GM21515 (cell line): ENCODE measurements around the gene TIMM13.
"Not testable (repeated sequence)": the region's sequence is repeated elsewhere in the genome, so short reads cannot be mapped to it uniquely, and the experiment has no call there.

Experiments used
- ATAC-seq: cut with Tn5 transposase; IDR thresholded peaks from one replicate; pipeline ENCODE4 v1.9.1; 2021; ENCODE audit not compliant: unreplicated experiment

TIMM13 gene

DNA sequence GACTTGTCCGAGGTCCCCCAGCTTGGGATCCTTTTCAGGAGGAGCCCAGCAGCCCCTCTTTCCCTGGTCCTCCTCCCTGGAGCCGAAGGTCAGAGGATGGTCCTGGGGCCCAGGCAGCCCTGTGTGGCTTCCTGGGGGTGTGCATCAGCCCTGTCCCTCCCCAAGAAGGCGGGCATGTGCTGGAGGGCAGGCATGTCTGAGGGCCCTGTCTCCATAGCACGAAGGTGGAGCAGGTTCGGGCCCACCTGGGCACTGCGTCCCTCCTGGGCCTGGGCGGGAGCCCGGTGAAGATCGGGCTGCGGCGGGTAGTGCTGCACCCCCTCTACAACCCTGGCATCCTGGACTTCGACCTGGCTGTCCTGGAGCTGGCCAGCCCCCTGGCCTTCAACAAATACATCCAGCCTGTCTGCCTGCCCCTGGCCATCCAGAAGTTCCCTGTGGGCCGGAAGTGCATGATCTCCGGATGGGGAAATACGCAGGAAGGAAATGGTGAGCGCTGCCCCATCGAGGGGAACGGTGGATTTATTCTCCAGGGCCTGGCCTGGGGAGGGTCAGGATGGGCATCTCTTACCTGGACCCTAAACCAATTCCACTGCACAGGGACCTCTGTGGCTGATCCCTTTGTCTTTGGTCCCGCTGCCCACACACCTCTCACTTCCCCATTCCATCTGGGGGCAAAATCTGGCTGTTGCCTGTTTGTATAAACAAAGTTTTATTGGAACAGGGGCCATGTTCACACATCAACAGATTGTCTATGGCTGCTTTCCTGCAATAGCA lies 10.9 kb downstream of the TIMM13 start:
- no peak for ATAC-seq

DNA sequence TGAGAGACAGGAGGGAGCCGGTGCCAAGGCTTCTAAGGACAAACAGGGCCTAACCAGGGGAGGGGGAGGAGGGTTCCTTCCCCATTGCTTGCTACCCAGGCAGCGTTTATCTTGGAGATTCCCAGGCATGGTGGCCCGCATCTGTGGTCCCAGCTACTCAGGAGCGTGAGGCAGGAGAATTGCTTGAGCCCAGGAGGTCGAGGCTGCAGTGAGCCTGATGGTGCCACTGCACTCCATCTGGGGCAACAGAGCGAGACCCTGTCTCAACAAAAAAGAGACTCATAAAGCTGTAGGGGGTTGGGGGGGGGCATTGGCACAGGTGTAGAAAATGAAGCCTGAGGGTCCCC lies 11.4 kb downstream of the TIMM13 start:
- ATAC-seq: no peak

DNA sequence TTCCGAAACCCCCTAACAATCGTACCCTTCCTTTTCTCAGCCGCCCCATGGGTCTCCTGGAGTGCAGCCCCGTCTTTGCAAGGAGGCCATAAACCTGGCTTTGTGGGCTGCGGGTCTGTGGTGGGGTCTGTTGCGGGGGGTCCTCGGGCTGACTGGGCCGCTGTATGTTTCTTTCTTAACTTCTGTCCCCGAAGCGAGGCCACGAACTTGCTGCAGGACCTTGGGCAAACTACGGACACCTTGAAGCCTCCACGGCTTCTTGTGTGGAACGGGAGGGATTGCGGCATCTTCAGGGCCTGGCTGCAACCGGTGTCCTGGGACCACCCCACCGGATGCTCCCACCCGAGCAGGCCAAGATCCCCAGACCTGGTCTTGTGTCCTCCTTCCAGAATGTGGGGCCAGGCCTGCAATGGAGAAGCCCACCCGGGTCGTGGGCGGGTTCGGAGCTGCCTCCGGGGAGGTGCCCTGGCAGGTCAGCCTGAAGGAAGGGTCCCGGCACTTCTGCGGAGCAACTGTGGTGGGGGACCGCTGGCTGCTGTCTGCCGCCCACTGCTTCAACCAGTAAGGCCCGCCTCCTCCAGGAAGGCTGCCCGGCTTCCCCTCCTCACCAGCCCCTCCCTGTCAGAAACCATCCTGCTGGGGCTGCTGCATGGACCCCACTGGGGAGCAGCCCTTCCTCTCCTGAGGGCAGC lies 12.0 kb downstream of the TIMM13 start:
- ATAC-seq: no peak

DNA sequence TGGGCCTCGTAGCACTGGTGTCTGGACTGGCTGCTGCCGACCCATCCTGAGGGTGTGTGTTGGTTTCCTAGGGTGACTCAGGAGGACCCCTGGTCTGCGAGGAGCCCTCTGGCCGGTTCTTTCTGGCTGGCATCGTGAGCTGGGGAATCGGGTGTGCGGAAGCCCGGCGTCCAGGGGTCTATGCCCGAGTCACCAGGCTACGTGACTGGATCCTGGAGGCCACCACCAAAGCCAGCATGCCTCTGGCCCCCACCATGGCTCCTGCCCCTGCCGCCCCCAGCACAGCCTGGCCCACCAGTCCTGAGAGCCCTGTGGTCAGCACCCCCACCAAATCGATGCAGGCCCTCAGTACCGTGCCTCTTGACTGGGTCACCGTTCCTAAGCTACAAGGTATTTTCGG lies 13.8 kb downstream of the TIMM13 start:
- no peak for ATAC-seq

DNA sequence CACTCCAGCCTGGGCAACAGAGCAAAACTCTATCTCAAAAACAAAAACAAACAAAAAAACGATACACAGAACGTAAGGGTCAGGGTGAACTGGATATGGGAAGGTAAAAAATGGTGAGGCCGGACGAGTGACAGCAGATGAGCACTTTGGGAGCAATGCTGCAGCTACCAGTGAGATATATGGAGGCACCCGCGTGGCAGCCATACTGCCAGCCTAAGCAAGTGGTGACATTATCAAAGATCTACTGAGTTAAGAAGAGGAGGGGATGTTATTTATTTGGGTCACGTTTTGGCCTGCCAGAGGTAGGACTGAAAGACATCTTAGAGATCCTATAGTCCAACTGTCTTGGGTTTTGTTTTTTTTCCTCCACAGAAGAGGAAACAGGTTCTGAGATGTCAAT lies 14.2 kb downstream of the TIMM13 start:
- no peak for ATAC-seq

DNA sequence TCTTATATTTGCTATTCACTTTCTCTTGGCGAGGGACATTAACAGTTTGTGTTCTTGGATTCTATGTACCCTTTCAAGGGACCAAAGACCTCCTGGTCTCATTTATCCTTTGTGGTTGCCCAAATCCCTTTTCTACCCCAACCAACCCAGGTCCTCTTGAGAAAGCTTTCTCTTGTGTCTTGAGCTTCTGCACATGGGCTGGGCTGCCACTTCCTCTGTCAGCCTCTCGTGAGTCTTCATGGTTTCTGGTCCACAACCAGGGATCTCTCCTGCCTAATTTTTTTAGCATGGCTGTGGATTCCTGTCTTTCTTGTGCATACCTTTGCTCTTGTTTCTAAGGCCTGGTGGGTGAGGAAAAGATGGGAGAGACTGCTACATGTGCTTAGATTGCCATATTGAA lies 14.9 kb downstream of the TIMM13 start:
- ATAC-seq: no peak

DNA sequence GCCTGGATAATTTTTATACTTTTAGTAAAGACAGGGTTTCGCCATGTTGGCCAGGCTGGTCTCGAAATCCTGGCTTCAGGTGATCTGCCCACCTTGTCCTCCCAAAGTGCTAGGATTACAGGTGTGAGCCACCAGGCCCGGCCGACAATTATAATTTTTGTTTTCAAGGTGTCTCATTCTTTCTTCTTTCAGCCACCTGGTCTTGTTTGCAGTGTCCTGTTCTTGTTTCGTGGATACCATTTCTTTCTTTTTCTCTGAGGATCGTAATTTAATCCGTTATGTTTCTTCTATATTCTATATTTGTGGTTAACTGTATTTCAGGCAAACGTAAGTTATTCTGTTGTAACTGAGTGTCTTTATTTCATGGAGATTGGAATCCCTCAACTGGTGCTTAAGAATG lies 15.7 kb downstream of the TIMM13 start:
- no peak for ATAC-seq

DNA sequence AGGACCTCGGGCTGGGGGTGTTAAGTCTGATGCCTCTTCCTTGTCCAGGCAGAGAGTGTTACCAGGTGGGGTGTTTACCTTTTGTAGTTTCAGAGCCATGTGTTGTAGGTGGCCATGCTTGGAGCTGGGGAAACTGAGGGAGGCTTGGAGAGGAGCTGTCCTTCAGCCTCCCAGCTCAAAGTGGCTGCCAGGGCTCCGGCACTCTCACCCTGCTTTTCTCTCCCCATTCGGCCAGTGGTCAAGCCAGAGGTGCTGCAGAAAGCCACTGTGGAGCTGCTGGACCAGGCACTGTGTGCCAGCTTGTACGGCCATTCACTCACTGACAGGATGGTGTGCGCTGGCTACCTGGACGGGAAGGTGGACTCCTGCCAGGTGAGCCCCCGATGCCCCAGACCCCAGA lies 17.4 kb downstream of the TIMM13 start:
- no peak for ATAC-seq

DNA sequence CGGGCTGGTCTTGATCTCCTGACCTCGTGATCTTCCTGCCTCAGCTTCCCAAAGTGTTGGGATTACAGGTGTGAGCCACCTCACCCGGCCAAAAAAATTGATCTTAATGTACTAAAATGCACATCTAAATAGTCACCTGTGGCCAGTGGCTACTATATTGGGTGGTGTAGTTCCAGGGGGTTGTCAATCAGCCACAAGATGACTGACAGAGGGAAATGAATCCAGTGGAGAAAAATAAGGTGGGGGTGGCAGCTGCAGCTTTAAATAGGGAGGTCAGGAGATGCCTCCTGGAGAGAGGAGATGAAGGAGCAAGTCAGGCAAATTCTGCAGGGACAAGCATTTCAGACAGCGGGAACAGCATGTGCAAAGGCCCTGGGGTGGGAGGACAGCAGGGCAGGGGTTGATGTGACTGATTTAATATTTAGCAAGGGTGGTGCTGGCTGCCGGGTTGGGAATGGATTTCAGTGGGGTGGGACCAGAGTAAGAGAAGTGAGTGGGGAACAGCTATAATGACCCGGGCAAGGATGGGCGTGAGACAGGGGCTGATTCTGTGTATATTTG lies 18.0 kb downstream of the TIMM13 start:
- no peak for ATAC-seq

DNA sequence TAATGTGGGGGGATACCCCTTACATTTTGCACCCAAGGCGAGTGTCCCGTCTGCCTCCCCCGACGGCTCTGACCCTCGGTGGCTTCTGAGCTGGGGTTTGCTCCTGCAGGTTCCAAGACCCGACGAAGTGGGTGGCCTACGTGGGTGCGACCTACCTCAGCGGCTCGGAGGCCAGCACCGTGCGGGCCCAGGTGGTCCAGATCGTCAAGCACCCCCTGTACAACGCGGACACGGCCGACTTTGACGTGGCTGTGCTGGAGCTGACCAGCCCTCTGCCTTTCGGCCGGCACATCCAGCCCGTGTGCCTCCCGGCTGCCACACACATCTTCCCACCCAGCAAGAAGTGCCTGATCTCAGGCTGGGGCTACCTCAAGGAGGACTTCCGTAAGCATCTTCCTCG lies 19.1 kb downstream of the TIMM13 start:
- ATAC-seq: no peak

DNA sequence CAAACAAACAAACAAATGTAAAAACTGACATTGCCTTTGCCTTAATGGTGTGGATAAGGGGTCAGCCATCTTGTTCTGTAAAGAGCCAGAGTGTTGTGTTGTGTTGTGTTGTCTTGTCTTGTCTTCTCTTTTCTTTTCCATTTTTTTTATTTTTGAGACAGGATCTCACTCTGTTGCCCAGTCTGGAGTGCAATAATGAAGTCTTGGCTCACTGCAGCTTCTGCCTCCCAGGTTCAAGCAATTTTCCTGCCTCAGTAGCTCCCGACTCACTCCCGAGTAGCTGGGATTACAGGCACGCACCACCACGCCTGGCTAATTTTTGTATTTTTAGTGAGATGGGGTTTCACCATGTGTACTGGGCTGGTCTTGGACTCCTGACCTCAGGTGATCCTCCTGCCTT lies 27.8 kb downstream of the TIMM13 start:
- no peak for ATAC-seq

DNA sequence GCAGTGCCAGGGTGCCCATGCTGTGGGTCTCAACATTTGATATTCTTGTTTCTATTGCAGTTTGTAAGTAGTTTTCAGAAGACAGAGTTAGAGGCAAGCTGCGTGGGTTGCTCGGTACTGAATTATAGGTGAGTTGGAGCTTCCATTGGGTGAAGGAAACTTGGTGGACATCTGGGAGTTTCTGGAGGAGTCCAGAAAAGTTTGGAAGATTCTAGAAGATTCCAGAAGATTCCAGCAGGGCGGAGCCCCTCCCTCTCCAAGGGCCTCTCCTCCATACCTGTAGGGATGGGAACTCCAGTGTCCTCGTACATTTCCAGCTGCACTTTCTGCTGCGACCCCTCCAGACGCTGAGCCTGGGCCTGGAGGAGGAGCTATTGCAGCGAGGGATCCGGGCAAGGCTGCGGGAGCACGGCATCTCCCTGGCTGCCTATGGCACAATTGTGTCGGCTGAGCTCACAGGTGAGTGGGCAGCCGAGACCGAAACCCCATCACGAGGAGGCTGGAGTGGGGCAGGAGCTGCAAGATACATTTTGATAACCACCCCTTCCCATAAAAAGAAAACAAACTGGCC lies 28.6 kb downstream of the TIMM13 start:
- ATAC-seq: no peak

DNA sequence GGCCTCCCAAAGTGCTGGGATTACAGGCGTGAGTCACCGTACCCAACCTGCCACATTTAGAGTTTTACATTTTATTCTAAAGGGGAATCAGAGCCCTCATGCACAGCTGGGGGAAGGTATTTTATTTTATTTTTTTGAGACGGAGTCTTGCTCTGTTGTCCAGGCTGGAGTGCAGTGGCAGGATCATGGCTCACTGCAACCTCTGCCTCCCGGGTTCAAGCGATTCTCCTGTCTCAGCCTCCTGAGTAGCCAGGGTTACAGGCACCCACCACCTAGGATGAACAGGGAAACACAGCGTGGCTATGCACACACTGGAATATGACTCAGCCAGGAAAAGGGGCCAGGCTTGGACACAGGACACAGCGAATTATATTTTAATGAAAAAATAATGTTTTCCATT lies 30.2 kb downstream of the TIMM13 start:
- not testable (repeated sequence) for ATAC-seq

DNA sequence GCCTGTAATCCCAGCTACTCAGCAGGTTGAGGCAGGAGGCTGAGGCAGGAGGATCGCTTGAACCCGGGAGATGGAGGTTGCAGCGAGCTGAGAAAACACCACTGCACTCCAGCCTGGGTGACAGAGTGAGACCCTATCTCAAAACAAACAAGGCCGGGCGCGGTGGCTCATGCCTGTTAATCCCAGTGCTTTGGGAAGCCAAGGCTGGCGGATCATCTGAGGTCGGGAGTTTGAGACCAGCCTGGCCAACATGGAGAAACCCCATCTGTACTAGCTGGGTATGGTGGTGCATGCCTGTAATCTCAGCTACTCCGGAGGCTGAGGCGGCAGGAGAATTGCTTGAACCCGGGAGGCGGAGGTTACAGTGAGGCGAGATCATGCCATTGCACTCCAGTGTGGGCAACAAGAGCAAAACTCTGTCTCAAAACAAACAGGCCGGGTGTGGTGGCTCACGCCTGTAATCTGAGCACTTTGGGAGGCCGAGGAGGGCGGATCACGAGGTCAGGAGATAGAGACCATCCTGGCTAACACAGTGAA lies 32.0 kb downstream of the TIMM13 start:
- not testable (repeated sequence) for ATAC-seq

DNA sequence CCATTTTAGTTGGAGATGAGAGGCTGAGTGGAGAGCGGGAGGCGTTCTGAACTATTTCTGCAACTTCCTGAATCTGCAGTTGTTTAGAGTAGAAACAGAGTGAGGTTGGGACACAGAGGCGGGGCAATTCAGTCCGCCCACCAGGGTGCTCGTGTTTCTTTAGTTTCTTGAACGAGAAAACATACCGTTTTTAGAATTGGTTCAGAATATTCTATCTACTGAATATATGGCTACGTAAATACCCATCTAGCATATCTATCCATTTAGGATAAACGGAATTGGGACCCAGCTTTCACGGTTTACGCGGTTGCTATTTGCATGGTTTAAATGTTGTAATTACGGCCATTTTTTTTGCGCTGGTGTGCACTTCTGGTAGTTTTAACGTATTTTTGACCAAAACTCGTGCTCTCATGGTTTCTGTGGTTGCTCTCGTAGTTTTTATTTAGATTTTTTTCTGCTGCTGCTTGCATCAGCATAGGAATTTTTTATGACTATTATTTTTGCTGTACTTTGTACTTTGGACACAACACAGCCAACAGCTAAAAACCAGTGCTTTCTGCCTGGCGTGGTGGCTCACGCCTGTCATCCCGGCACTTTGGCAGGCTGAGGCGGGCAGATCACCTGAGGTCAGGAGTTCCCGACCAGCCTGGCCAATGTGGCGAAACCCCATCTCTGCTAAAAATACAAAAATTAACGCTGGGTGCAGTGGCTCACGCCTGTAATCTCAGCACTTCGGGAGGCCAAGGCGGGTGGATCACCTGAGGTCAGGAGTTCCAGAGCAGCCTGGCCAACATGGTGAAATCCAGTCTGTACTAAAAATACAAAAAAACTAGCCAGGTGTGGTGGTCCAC lies 32.7 kb downstream of the TIMM13 start:
- ATAC-seq: no peak

DNA sequence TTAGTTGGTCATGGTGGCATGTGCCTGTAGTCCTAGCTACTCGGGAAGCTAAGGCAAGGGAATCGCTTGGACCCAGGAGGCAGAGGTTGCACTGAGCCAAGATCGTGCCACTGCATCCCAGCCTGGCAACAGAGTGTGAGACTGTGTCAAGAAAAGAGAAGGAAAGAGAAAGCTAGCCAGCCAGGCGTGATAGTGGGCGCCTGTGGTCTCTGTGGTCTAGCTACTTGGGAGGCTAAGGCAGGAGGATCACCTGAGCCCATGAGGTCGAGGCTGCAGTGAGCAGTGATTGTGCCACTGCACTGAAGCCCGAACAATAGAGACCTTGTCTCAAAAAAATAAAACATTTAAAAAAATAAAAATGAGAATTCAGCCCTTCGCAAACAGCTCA lies 33.3 kb downstream of the TIMM13 start:
- no peak for ATAC-seq

DNA sequence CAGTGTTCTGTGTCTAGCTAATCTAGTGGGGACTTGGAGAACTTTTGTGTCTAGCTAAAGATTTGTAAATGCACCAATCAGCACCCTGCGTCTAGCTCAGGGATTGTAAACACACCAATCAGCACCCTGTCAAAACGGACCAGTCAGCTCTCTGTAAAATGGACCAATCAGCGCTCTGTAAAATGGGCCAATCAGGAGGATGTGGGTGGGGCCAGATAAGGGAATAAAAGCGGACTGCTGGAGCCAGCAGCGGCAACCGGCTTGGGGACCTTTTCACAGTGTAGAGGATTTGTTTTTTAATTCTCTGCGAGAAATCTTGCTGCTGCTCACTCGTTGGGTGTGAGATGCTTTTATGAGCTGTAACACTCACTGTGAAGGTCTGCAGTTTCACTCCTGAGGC lies 34.5 kb downstream of the TIMM13 start:
- ATAC-seq: not testable (repeated sequence)

DNA sequence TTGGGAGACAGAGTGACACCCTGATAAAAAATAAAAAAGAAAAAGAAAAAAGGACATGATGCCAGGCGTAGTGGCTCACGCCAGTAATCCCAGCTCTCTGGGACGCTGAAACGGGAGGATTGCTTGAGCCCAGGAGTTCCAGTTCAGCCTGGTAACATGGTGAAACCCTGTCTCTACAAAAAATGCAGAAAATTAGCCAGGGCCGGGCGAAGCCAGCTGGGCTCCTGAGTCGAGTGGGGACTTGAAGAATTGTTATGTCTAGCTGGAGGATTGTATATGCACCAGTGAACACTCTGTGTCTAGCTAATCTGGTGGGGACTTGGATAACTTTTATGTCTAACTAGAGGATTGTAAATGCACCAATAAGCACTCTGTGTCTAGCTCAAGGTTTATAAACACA lies 35.0 kb downstream of the TIMM13 start:
- ATAC-seq: no peak

DNA sequence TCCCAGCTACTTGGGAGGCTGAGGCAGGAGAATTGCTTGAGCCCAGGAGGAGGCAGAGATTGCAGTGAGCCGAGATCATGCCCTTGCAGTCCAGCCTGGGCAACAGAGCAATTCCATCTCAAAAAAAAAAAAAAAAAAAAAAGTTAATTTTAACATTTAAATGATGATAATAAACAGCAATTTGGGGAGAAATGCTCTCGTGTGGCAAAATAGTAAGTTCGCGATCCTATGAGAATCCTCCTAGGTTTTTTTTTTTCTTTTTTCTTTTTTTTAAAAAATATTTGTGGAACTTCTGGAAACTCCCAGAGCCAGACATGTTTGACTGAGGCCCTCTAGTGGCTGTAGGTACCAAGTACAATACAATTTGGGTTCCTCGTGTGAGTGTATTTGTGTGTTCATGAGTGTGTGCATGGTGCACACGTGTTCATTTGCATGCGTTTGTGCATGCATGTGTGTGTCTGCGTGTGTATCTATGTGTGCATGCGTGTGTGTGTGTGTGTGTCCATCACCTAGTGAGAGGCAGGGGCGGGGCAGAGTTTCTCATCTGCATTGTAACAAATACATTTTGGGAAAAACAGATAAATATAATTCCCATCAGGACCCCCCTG lies 36.2 kb downstream of the TIMM13 start:
- ATAC-seq: no peak

DNA sequence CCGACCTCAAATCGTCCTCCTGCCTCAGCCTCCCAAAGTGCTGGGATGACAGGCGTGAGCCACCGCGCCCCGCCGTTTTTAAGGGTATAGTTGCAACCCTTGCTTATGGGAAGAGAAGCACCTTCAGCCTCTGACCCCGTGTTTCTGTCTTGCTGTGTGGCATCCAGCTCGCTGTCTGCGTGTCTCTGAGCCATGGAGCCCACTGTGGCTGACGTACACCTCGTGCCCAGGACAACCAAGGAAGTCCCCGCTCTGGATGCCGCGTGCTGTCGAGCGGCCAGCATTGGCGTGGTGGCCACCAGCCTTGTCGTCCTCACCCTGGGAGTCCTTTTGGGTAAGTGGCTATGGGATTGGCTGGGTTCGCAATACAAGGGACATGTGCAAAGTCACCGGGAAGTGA lies 37.8 kb downstream of the TIMM13 start:
- ATAC-seq: no peak
